Ascending aorta (tissue), 2 donors: ENCODE results near the gene ARMH1. TPM values are rescaled to one million over a fixed set of nuclear protein-coding genes. Genes with fewer than 3 reads are reported as not detected.
"Not testable (repeated sequence)": the region's sequence is repeated elsewhere in the genome, so short reads cannot be mapped to it uniquely, and the experiment has no call there.

Source experiments
- DNase-seq, 2 donors: peaks; one replicate each; pipeline ENCODE4 v3.0.0-alpha.2; 2019; ENCODE audit warnings: low spot score in 2 of 2
- H3K27ac ChIP-seq, 2 donors: fragments of 200-600 bp; sonication (generic); one replicate each; pipeline ENCODE4 v1.5.1; 2016 to 2017; ENCODE audit warnings: mild to moderate bottlenecking in 1 of 2
- H3K27me3 ChIP-seq: fragments of 200-600 bp; sonication (generic); one replicate; pipeline ENCODE4 v1.5.1; 2017
- H3K36me3 ChIP-seq, 2 donors: fragments of 200-600 bp; sonication (generic); one replicate each; pipeline ENCODE4 v1.5.1; 2016
- H3K4me1 ChIP-seq, 2 donors: fragments of 200-600 bp; sonication (generic); one replicate each; pipeline ENCODE4 v1.5.1; 2016 to 2017; ENCODE audit warnings: mild to moderate bottlenecking in 1 of 2
- H3K4me3 ChIP-seq, 2 donors: fragments of 200-600 bp; sonication (generic); one replicate each; pipeline ENCODE4 v1.5.1; 2016 to 2017; ENCODE audit warnings: mild to moderate bottlenecking in 1 of 2
- H3K9me3 ChIP-seq, 2 donors: fragments of 200-600 bp; sonication (generic); one replicate each; pipeline ENCODE4 v1.5.1; 2016
- intact Hi-C: fragments of 100-400 bp; cut with DNase I; formaldehyde crosslinking; loops from one replicate; pipeline ENCODE4 v1.15.1; 2023
- total RNA-seq: library from RNA; depleted of rRNA; stranded (reverse); fragments of >200 nt; gene quantifications from one replicate; pipeline ENCODE4 v1.1.0, GENCODE V29; 2016
- TF ChIP-seq, protein P1 (sequence below), 3 experiments: fragments of 200-600 bp in 2 of 3; fragments of 450-650 bp in 1 of 3; sonication (generic) in 2 of 3; IDR thresholded peaks; one replicate each; pipeline ENCODE4 v1.5.1; 2016 to 2019; ENCODE audit warnings: antibody characterized with exemption in 3 of 3, mild to moderate bottlenecking in 1 of 3, moderate library complexity in 1 of 3

The ARMH1 gene
- total RNA-seq, 1 donor from 2014 or later, result not detected

DNA sequence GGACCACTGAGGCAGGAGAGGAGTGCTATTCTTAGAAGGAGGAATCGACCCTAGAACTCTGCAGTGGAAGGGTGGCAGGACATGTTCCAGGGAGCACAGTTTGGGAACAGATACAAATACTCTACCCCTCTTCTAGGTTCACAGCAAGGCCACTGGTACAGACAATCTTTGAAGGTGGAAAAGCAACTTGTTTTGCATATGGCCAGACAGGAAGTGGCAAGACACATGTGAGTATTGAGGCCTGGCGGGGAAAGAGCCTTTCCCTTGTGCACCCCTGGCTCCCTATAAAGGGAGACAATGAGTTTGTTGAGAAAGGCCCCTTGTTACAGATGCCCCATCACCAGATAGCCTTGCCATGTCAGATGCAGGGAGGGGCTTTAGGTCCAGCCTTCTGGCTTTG, 82.9 kb downstream of the ARMH1 start:
- no peak for DNase-seq
- Histone ChIP-seq H3K4me1 (no peaks in the 10 kb centered on the region), H3K27ac (no peak overlapping the region), H3K36me3 (peaks cover 0 to 20% of the 10 kb centered on the region in 2 donors), H3K4me3 (no peak overlapping the region), H3K27me3 (no peaks in the 10 kb centered on the region), H3K9me3 (no peaks in the 10 kb centered on the region)
- intact Hi-C loops, result no loop called here
- TF ChIP-seq, protein P1, sequence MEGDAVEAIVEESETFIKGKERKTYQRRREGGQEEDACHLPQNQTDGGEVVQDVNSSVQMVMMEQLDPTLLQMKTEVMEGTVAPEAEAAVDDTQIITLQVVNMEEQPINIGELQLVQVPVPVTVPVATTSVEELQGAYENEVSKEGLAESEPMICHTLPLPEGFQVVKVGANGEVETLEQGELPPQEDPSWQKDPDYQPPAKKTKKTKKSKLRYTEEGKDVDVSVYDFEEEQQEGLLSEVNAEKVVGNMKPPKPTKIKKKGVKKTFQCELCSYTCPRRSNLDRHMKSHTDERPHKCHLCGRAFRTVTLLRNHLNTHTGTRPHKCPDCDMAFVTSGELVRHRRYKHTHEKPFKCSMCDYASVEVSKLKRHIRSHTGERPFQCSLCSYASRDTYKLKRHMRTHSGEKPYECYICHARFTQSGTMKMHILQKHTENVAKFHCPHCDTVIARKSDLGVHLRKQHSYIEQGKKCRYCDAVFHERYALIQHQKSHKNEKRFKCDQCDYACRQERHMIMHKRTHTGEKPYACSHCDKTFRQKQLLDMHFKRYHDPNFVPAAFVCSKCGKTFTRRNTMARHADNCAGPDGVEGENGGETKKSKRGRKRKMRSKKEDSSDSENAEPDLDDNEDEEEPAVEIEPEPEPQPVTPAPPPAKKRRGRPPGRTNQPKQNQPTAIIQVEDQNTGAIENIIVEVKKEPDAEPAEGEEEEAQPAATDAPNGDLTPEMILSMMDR (IDR thresholded peaks at IDR 0.05), result no peak

DNA sequence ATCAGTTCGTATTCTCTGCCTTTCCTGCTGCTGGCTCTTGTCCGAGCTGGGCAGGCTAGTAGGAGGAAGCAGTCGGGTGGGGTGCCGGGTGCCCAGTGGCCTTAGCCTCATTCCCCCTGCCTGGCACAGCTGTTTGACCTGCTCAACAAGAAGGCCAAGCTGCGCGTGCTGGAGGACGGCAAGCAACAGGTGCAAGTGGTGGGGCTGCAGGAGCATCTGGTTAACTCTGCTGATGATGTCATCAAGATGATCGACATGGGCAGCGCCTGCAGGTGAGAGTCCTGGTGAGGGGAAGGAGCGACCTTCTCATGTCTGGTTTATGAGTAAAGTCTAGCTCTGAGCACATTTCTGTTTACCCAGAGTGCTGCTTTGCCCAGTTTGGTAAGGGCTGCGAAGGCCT, 84.6 kb downstream of the ARMH1 start:
- DNase-seq, result no peak
- intact Hi-C loops, result no loop called here
- Histone ChIP-seq H3K4me3 (no peak overlapping the region), H3K27ac (no peak overlapping the region), H3K36me3 (peaks cover 0 to 23% of the 10 kb centered on the region in 2 donors), H3K9me3 (no peaks in the 10 kb centered on the region), H3K4me1 (no peaks in the 10 kb centered on the region), H3K27me3 (no peaks in the 10 kb centered on the region)
- TF ChIP-seq, protein P1 (IDR thresholded peaks at IDR 0.05), result no peak

DNA sequence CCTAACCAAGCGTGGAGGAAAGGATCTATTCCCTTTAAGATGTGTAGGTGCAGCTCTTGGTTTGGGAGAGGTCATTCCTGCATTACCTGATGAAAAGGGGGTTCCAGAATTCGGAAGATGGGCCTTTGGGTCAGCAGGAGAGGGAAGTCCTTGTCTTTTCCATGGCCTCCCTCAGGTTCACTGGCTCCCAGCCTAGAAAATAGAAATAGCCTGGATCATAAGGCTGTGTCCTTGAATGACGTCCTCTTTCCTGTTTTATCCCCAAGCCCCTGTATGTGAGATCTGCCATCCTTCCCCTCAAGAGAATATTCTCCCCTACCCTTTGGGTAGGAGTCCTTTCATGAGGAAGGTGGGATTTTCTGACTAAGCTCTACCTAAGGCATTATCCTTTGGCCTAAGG, 86.4 kb downstream of the ARMH1 start:
- no peaks in the 10 kb centered on the region for H3K27me3 ChIP-seq
- intact Hi-C loops, result no loop called here
- no peaks in the 10 kb centered on the region for H3K4me1 ChIP-seq
- DNase-seq, result no peak
- no peak overlapping the region for H3K4me3 ChIP-seq
- TF ChIP-seq, protein P1 (IDR thresholded peaks at IDR 0.05), result no peak
- H3K36me3 ChIP-seq, result peaks cover 0 to 23% of the 10 kb centered on the region in 2 donors
- no peak overlapping the region for H3K27ac ChIP-seq
- no peaks in the 10 kb centered on the region for H3K9me3 ChIP-seq

DNA sequence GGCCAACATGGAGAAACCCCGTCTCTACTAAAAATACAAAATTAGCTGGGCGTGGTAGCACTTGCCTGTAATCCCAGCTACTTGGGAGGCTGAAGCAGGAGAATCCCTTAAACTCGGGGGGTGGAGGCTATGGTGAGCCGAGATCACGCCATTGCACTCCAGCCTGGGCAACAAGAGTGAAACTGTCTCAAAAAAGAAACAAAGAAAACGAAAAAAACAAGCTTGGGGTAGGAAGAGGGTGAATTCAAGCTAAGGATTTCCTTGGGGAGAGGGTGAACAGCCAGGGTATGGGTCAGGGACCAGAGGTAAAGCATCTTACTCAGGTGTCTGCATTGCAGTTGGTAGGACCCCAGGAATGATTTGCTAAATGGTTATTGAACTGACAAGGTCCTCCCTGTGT, 91.9 kb downstream of the ARMH1 start:
- intact Hi-C loops, H3K27me3 ChIP-seq, H3K9me3 ChIP-seq, H3K27ac ChIP-seq, H3K4me3 ChIP-seq, DNase-seq, H3K4me1 ChIP-seq: not testable (repeated sequence)
- H3K36me3 ChIP-seq, result peaks cover 0 to 13% of the 10 kb centered on the region in 2 donors

Other genes starting within 250 kb of the ARMH1 start
- gene TMEM53, start 233 bp upstream of the ARMH1 start, total RNA-seq, result 9.2 TPM
- gene RNU5D-1, start 56.5 kb downstream of the ARMH1 start, total RNA-seq, result not detected
- 0.53 TPM for gene KIF2C, start 65.1 kb downstream of the ARMH1 start, total RNA-seq
- gene RPS8, start 100.8 kb downstream of the ARMH1 start, total RNA-seq, result 1,693 TPM
- gene BEST4, start 113.5 kb downstream of the ARMH1 start, total RNA-seq, result not detected
- gene PLK3, start 125.7 kb downstream of the ARMH1 start, total RNA-seq, result 107 TPM
- gene DYNLT4, start 132.6 kb downstream of the ARMH1 start, total RNA-seq, result not detected
- gene BTBD19, start 133.8 kb downstream of the ARMH1 start, total RNA-seq, result 15.1 TPM
- gene PTCH2, start 168.5 kb downstream of the ARMH1 start, total RNA-seq, result not detected